Transverse colon (tissue), 4 donors: ENCODE measurements around the gene HSF2BP.

ENCODE experiments used
- CTCF ChIP-seq, 5 experiments: fragments of 200-600 bp in 3 of 5; fragments of 450-650 bp in 2 of 5; sonication (generic) in 3 of 5; IDR thresholded peaks; 1 replicate in 2 of 5; 2 replicates in 3 of 5; pipeline ENCODE4 v1.5.1; 2016 to 2017; ENCODE audit warnings: antibody characterized with exemption in 5 of 5, inconsistent platforms in 3 of 5, mild to moderate bottlenecking in 2 of 5, moderate library complexity in 1 of 5
- EP300 ChIP-seq: sonication (generic); formaldehyde crosslinking; IDR thresholded peaks from one replicate; pipeline ENCODE4 v1.6.1; 2017; ENCODE audit warnings: antibody characterized with exemption, low read depth
- POLR2A ChIP-seq: fragments of 450-650 bp; IDR thresholded peaks from one replicate; pipeline ENCODE4 v1.6.1; 2016; ENCODE audit warnings: antibody characterized with exemption, mild to moderate bottlenecking, moderate library complexity
- POLR2AphosphoS5 ChIP-seq, 3 donors: sonication (generic); formaldehyde crosslinking; IDR thresholded peaks; one replicate each; pipeline ENCODE4 v1.6.1; 2016; ENCODE audit warnings: antibody characterized with exemption in 3 of 3

- TF ChIP-seq POLR2AphosphoS5 (IDR thresholded peaks at IDR 0.05) (peak in 2 of 3 donors; percentile 34 to 67), POLR2A (no peak), CTCF (IDR thresholded peaks at IDR 0.05) (no peak), EP300 (no peak)
Measured at GRCh38 chr21:43618940-43619339, 40.3 kb downstream of the HSF2BP start.
